Measurements from ENCODE around the gene FCN2.
A peak's percentile ranks its signal among the peaks of the same experiment; 100 is the strongest.

FCN2 gene

GRCh38 chr9:134918646-134919045 is 38.0 kb downstream of the FCN2 start:
- ChIA-PET CTCF (interaction anchor here (0.6 kb wide), 1 partner anchor 63 kb away, joined by 3 read pairs; no protein-coding TSS in a partner anchor), POLR2A (no interaction called here)
- Histone ChIP-seq H3K36me3 (ENCODE audit: control insufficient read depth in 4 of 4, insufficient read depth in 4 of 4, low read length in 3 of 4) (no peaks in the 10 kb centered on the region), H3K27me3 (replicated peaks in 2 of 5; ENCODE audit: control insufficient read depth in 4 of 5, insufficient read depth in 5 of 5, low read length in 4 of 5) (no peaks in the 10 kb centered on the region), H3K4me3 (ENCODE audit: control insufficient read depth in 1 of 7, extremely low read depth in 1 of 7, insufficient read depth in 4 of 7, low read depth in 2 of 7, low read length in 6 of 7) (no peak overlapping the region), H3K4me1 (ENCODE audit: control extremely low read depth in 1 of 4, control insufficient read depth in 4 of 4, insufficient read depth in 4 of 4, low read length in 3 of 4) (peaks cover 0 to 36% (median 4%) of the 10 kb centered on the region in 4 experiments), H3K27ac (ENCODE audit: insufficient read depth in 1 of 2, low read depth in 1 of 2, low read length in 2 of 2, poor library complexity in 1 of 2, severe bottlenecking in 2 of 2) (no peak overlapping the region), H3K9me3 (ENCODE audit: control extremely low read depth in 1 of 5, control insufficient read depth in 4 of 5, insufficient read depth in 2 of 5, low read depth in 1 of 5, low read length in 4 of 5) (peaks cover 0 to 14% (median 6%) of the 10 kb centered on the region in 5 experiments)
- no peak for DNase-seq
- WGBS (ENCODE audit: insufficient coverage), result 92% methylated on average over 10 of the region's 10 CpGs

- WGBS (ENCODE audit: insufficient coverage), result 100% methylated on average over 3 of the region's 3 CpGs
- ChIA-PET CTCF (no interaction called here), POLR2A (no interaction called here)
- Histone ChIP-seq H3K27ac (ENCODE audit: insufficient read depth in 1 of 2, low read depth in 1 of 2, low read length in 2 of 2, poor library complexity in 1 of 2, severe bottlenecking in 2 of 2) (no peak overlapping the region), H3K27me3 (replicated peaks in 2 of 5; ENCODE audit: control insufficient read depth in 4 of 5, insufficient read depth in 5 of 5, low read length in 4 of 5) (no peaks in the 10 kb centered on the region), H3K9me3 (ENCODE audit: control extremely low read depth in 1 of 5, control insufficient read depth in 4 of 5, insufficient read depth in 2 of 5, low read depth in 1 of 5, low read length in 4 of 5) (peaks cover 0 to 14% (median 6%) of the 10 kb centered on the region in 5 experiments), H3K4me3 (ENCODE audit: control insufficient read depth in 1 of 7, extremely low read depth in 1 of 7, insufficient read depth in 4 of 7, low read depth in 2 of 7, low read length in 6 of 7) (no peak overlapping the region), H3K4me1 (ENCODE audit: control extremely low read depth in 1 of 4, control insufficient read depth in 4 of 4, insufficient read depth in 4 of 4, low read length in 3 of 4) (peaks cover 0 to 37% (median 4%) of the 10 kb centered on the region in 4 experiments), H3K36me3 (ENCODE audit: control insufficient read depth in 4 of 4, insufficient read depth in 4 of 4, low read length in 3 of 4) (no peaks in the 10 kb centered on the region)
- DNase-seq, result no peak
Measured at GRCh38 chr9:134919303-134919702, 38.7 kb downstream of the FCN2 start.

GRCh38 chr9:134922066-134922931 is 41.7 kb downstream of the FCN2 start:
- CTCF ChIA-PET, result no interaction called here
- POLR2A ChIA-PET, result no interaction called here
- Histone ChIP-seq H3K27ac (ENCODE audit: insufficient read depth in 1 of 2, low read depth in 1 of 2, low read length in 2 of 2, poor library complexity in 1 of 2, severe bottlenecking in 2 of 2) (no peak overlapping the region), H3K36me3 (ENCODE audit: control insufficient read depth in 4 of 4, insufficient read depth in 4 of 4, low read length in 3 of 4) (no peaks in the 10 kb centered on the region), H3K27me3 (replicated peaks in 2 of 5; ENCODE audit: control insufficient read depth in 4 of 5, insufficient read depth in 5 of 5, low read length in 4 of 5) (no peaks in the 10 kb centered on the region), H3K4me1 (ENCODE audit: control extremely low read depth in 1 of 4, control insufficient read depth in 4 of 4, insufficient read depth in 4 of 4, low read length in 3 of 4) (peaks cover 0 to 36% (median 4%) of the 10 kb centered on the region in 4 experiments), H3K9me3 (ENCODE audit: control extremely low read depth in 1 of 5, control insufficient read depth in 4 of 5, insufficient read depth in 2 of 5, low read depth in 1 of 5, low read length in 4 of 5) (peaks cover 0 to 14% (median 6%) of the 10 kb centered on the region in 5 experiments), H3K4me3 (ENCODE audit: control insufficient read depth in 1 of 7, extremely low read depth in 1 of 7, insufficient read depth in 4 of 7, low read depth in 2 of 7, low read length in 6 of 7) (no peak overlapping the region)
- DNase-seq, result peak in 2 of 3 donors; percentile 42 to 47
- WGBS (ENCODE audit: insufficient coverage), result 94% methylated on average over 12 of the region's 14 CpGs

- Histone ChIP-seq H3K27me3 (replicated peaks in 2 of 5; ENCODE audit: control insufficient read depth in 4 of 5, insufficient read depth in 5 of 5, low read length in 4 of 5) (no peaks in the 10 kb centered on the region), H3K36me3 (ENCODE audit: control insufficient read depth in 4 of 4, insufficient read depth in 4 of 4, low read length in 3 of 4) (no peaks in the 10 kb centered on the region), H3K4me1 (ENCODE audit: control extremely low read depth in 1 of 4, control insufficient read depth in 4 of 4, insufficient read depth in 4 of 4, low read length in 3 of 4) (peaks cover 0 to 30% (median 4%) of the 10 kb centered on the region in 4 experiments), H3K9me3 (ENCODE audit: control extremely low read depth in 1 of 5, control insufficient read depth in 4 of 5, insufficient read depth in 2 of 5, low read depth in 1 of 5, low read length in 4 of 5) (peaks cover 0 to 14% (median 6%) of the 10 kb centered on the region in 5 experiments), H3K4me3 (ENCODE audit: control insufficient read depth in 1 of 7, extremely low read depth in 1 of 7, insufficient read depth in 4 of 7, low read depth in 2 of 7, low read length in 6 of 7) (no peak overlapping the region), H3K27ac (ENCODE audit: insufficient read depth in 1 of 2, low read depth in 1 of 2, low read length in 2 of 2, poor library complexity in 1 of 2, severe bottlenecking in 2 of 2) (no peak overlapping the region)
- ChIA-PET CTCF (no interaction called here), POLR2A (no interaction called here)
- peak in 2 of 3 donors; percentile 61 to 62 for DNase-seq
- 87% methylated on average over 8 of the region's 9 CpGs for WGBS (ENCODE audit: insufficient coverage)
Measured at GRCh38 chr9:134922932-134923240, 42.3 kb downstream of the FCN2 start.

- Histone ChIP-seq H3K4me1 (ENCODE audit: control extremely low read depth in 1 of 4, control insufficient read depth in 4 of 4, insufficient read depth in 4 of 4, low read length in 3 of 4) (peaks cover 2 to 27% (median 8%) of the 10 kb centered on the region in 4 experiments), H3K27me3 (replicated peaks in 2 of 5; ENCODE audit: control insufficient read depth in 4 of 5, insufficient read depth in 5 of 5, low read length in 4 of 5) (no peaks in the 10 kb centered on the region), H3K27ac (ENCODE audit: insufficient read depth in 1 of 2, low read depth in 1 of 2, low read length in 2 of 2, poor library complexity in 1 of 2, severe bottlenecking in 2 of 2) (no peak overlapping the region), H3K36me3 (ENCODE audit: control insufficient read depth in 4 of 4, insufficient read depth in 4 of 4, low read length in 3 of 4) (no peaks in the 10 kb centered on the region), H3K4me3 (ENCODE audit: control insufficient read depth in 1 of 7, extremely low read depth in 1 of 7, insufficient read depth in 4 of 7, low read depth in 2 of 7, low read length in 6 of 7) (no peak overlapping the region), H3K9me3 (ENCODE audit: control extremely low read depth in 1 of 5, control insufficient read depth in 4 of 5, insufficient read depth in 2 of 5, low read depth in 1 of 5, low read length in 4 of 5) (peaks cover 0 to 14% (median 6%) of the 10 kb centered on the region in 5 experiments)
- POLR2A ChIA-PET, result no interaction called here
- WGBS (ENCODE audit: insufficient coverage), result 100% methylated on average over 4 of the region's 7 CpGs
- no peak for DNase-seq
- CTCF ChIA-PET, result no interaction called here
Measured at GRCh38 chr9:134923466-134923865, 42.9 kb downstream of the FCN2 start.

- ChIA-PET POLR2A (no interaction called here), CTCF (no interaction called here)
- no peak for DNase-seq
- peaks cover 0 to under 1% (median 0%) of the 10 kb centered on the region in 5 experiments for H3K9me3 ChIP-seq (ENCODE audit: control extremely low read depth in 1 of 5, control insufficient read depth in 4 of 5, insufficient read depth in 2 of 5, low read depth in 1 of 5, low read length in 4 of 5)
- H3K4me1 ChIP-seq (ENCODE audit: control extremely low read depth in 1 of 4, control insufficient read depth in 4 of 4, insufficient read depth in 4 of 4, low read length in 3 of 4), result peaks cover 5 to 42% (median 22%) of the 10 kb centered on the region in 4 experiments
- WGBS (ENCODE audit: insufficient coverage), result 96% methylated on average over 6 of the region's 7 CpGs
- no peaks in the 10 kb centered on the region for H3K36me3 ChIP-seq (ENCODE audit: control insufficient read depth in 4 of 4, insufficient read depth in 4 of 4, low read length in 3 of 4)
- no peak overlapping the region for H3K4me3 ChIP-seq (ENCODE audit: control insufficient read depth in 1 of 7, extremely low read depth in 1 of 7, insufficient read depth in 4 of 7, low read depth in 2 of 7, low read length in 6 of 7)
- no peaks in the 10 kb centered on the region for H3K27me3 ChIP-seq (replicated peaks in 2 of 5; ENCODE audit: control insufficient read depth in 4 of 5, insufficient read depth in 5 of 5, low read length in 4 of 5)
- no peak overlapping the region for H3K27ac ChIP-seq (ENCODE audit: insufficient read depth in 1 of 2, low read depth in 1 of 2, low read length in 2 of 2, poor library complexity in 1 of 2, severe bottlenecking in 2 of 2)
Measured at GRCh38 chr9:134925011-134925511, 44.5 kb downstream of the FCN2 start.

- Histone ChIP-seq H3K9me3 (ENCODE audit: control extremely low read depth in 1 of 5, control insufficient read depth in 4 of 5, insufficient read depth in 2 of 5, low read depth in 1 of 5, low read length in 4 of 5) (no peaks in the 10 kb centered on the region), H3K4me3 (ENCODE audit: control insufficient read depth in 1 of 7, extremely low read depth in 1 of 7, insufficient read depth in 4 of 7, low read depth in 2 of 7, low read length in 6 of 7) (peak overlapping the region in 3 of 7 experiments; percentile 0 to 39 (median 12)), H3K4me1 (ENCODE audit: control extremely low read depth in 1 of 4, control insufficient read depth in 4 of 4, insufficient read depth in 4 of 4, low read length in 3 of 4) (peaks cover 6 to 26% (median 20%) of the 10 kb centered on the region in 4 experiments), H3K27me3 (replicated peaks in 2 of 5; ENCODE audit: control insufficient read depth in 4 of 5, insufficient read depth in 5 of 5, low read length in 4 of 5) (no peaks in the 10 kb centered on the region), H3K36me3 (ENCODE audit: control insufficient read depth in 4 of 4, insufficient read depth in 4 of 4, low read length in 3 of 4) (no peaks in the 10 kb centered on the region), H3K27ac (ENCODE audit: insufficient read depth in 1 of 2, low read depth in 1 of 2, low read length in 2 of 2, poor library complexity in 1 of 2, severe bottlenecking in 2 of 2) (no peak overlapping the region)
- WGBS (ENCODE audit: insufficient coverage), result 65% methylated on average over 13 of the region's 15 CpGs
- DNase-seq, result no peak
- POLR2A ChIA-PET, result no interaction called here
- CTCF ChIA-PET, result no interaction called here
Measured at GRCh38 chr9:134928436-134929192, 48.0 kb downstream of the FCN2 start.

All from common myeloid progenitor, CD34-positive (primary cell).